ENCODE results near the gene GMFB. TPM values are rescaled to one million over a fixed set of nuclear protein-coding genes. Genes with fewer than 3 reads are reported as not detected.

The GMFB gene
- total RNA-seq, 1 experiment from 2014 or later, result 61.7 TPM

GRCh38 chr14:54490445-54491175 is 1.8 kb upstream of the GMFB start:
- no peak for DNase-seq (ENCODE audit: low spot score)

- no peak for DNase-seq (ENCODE audit: low spot score)
These were observed 1.1 kb upstream of the GMFB start for GRCh38 chr14:54489731-54490444.

GRCh38 chr14:54489318-54489683 is 521 bp upstream of the GMFB start:
- DNase-seq (ENCODE audit: low spot score), result no peak

- DNase-seq (ENCODE audit: low spot score), result no peak
These were observed 498 bp downstream of the GMFB start for GRCh38 chr14:54488318-54488645.

GRCh38 chr14:54487771-54488170 is 1.0 kb downstream of the GMFB start:
- peak; percentile 21 for DNase-seq (ENCODE audit: low spot score)

- DNase-seq (ENCODE audit: low spot score), result no peak
These were observed 2.1 kb downstream of the GMFB start for GRCh38 chr14:54486685-54487084.

- no peak for DNase-seq (ENCODE audit: low spot score)
These were observed 4.9 kb downstream of the GMFB start for GRCh38 chr14:54483846-54484245.

- no peak for DNase-seq (ENCODE audit: low spot score)
These were observed 5.6 kb downstream of the GMFB start for GRCh38 chr14:54483073-54483745.

- DNase-seq (ENCODE audit: low spot score), result no peak
These were observed 7.1 kb downstream of the GMFB start for GRCh38 chr14:54481695-54482094.

GRCh38 chr14:54480830-54481562 is 7.8 kb downstream of the GMFB start:
- DNase-seq (ENCODE audit: low spot score), result no peak

GRCh38 chr14:54478636-54479215 is 10.1 kb downstream of the GMFB start:
- no peak for DNase-seq (ENCODE audit: low spot score)

GRCh38 chr14:54475911-54476310 is 12.9 kb downstream of the GMFB start:
- DNase-seq (ENCODE audit: low spot score), result no peak

- DNase-seq (ENCODE audit: low spot score), result no peak
These were observed 13.4 kb downstream of the GMFB start for GRCh38 chr14:54475187-54475899.

- DNase-seq (ENCODE audit: low spot score), result no peak
These were observed 14.5 kb downstream of the GMFB start for GRCh38 chr14:54474232-54474793.

GRCh38 chr14:54472315-54472714 is 16.5 kb downstream of the GMFB start:
- DNase-seq (ENCODE audit: low spot score), result no peak

GRCh38 chr14:54471641-54472040 is 17.1 kb downstream of the GMFB start:
- no peak for DNase-seq (ENCODE audit: low spot score)

- DNase-seq (ENCODE audit: low spot score), result no peak
These were observed 18.1 kb downstream of the GMFB start for GRCh38 chr14:54470701-54471100.

GRCh38 chr14:54467280-54467679 is 21.5 kb downstream of the GMFB start:
- DNase-seq (ENCODE audit: low spot score), result no peak

- DNase-seq (ENCODE audit: low spot score), result no peak
These were observed 23.1 kb downstream of the GMFB start for GRCh38 chr14:54465654-54466053.

- DNase-seq (ENCODE audit: low spot score), result no peak
These were observed 26.7 kb downstream of the GMFB start for GRCh38 chr14:54462048-54462447.

GRCh38 chr14:54459106-54459505 is 29.7 kb downstream of the GMFB start:
- no peak for DNase-seq (ENCODE audit: low spot score)
